Osteocyte (in vitro differentiated cells): ENCODE results near the gene PEX19. TPM values are rescaled to one million over a fixed set of nuclear protein-coding genes. Genes with fewer than 3 reads are reported as not detected.

ENCODE experiments used
- DNase-seq: peaks from one replicate; pipeline ENCODE4 v3.0.0; 2021; ENCODE audit warnings: mixed read lengths; ENCODE audit not compliant: unreplicated experiment; ENCODE audit errors: extremely low spot score
- H3K27ac Mint-ChIP-seq: one replicate; pipeline ENCODE4 v1.8.0; 2021; ENCODE audit warnings: mild to moderate bottlenecking, mixed read lengths; ENCODE audit not compliant: unreplicated experiment
- H3K27me3 Mint-ChIP-seq: one replicate; pipeline ENCODE4 v1.8.0; 2021; ENCODE audit warnings: mixed read lengths; ENCODE audit not compliant: unreplicated experiment
- H3K36me3 Mint-ChIP-seq: one replicate; pipeline ENCODE4 v1.8.0; 2021; ENCODE audit warnings: mixed read lengths; ENCODE audit not compliant: unreplicated experiment
- H3K4me1 Mint-ChIP-seq: one replicate; pipeline ENCODE4 v1.8.0; 2021; ENCODE audit warnings: mixed read lengths; ENCODE audit not compliant: unreplicated experiment
- H3K4me3 Mint-ChIP-seq: one replicate; pipeline ENCODE4 v1.8.0; 2021; ENCODE audit warnings: mild to moderate bottlenecking, moderate library complexity, mixed read lengths; ENCODE audit not compliant: unreplicated experiment
- H3K9me3 Mint-ChIP-seq: one replicate; pipeline ENCODE4 v1.8.0; 2021; ENCODE audit warnings: mixed read lengths; ENCODE audit not compliant: unreplicated experiment
- CTCF ChIP-seq: fragments of 200-600 bp; sonication (generic); IDR thresholded peaks from 2 replicates; pipeline ENCODE4 v1.5.0; 2021; ENCODE audit warnings: antibody characterized with exemption, mild to moderate bottlenecking, moderate library complexity
- total RNA-seq: library from RNA; stranded (reverse); gene quantifications from 2 replicates; pipeline ENCODE4 v1.2.1, GENCODE V29; 2021

Gene PEX19
- total RNA-seq, 1 donor from 2014 or later, result 60.8 TPM

- Mint-ChIP-seq H3K27me3 (no peaks in the 10 kb centered on the region), H3K4me1 (peaks cover 50% of the 10 kb centered on the region), H3K27ac (no peak overlapping the region), H3K9me3 (no peaks in the 10 kb centered on the region), H3K4me3 (no peak overlapping the region), H3K36me3 (peaks cover 2% of the 10 kb centered on the region)
- no peak for DNase-seq
- no peak for TF ChIP-seq CTCF
Measured at GRCh38 chr1:160258177-160258798, 26.6 kb downstream of the PEX19 start.

GRCh38 chr1:160257411-160258015 lies 27.4 kb downstream of the PEX19 start:
- Mint-ChIP-seq H3K4me1 (peaks cover 44% of the 10 kb centered on the region), H3K27ac (no peak overlapping the region), H3K36me3 (peaks cover 2% of the 10 kb centered on the region), H3K27me3 (no peaks in the 10 kb centered on the region), H3K4me3 (no peak overlapping the region), H3K9me3 (no peaks in the 10 kb centered on the region)
- TF ChIP-seq CTCF, result no peak
- no peak for DNase-seq

- H3K4me1 Mint-ChIP-seq, result peaks cover 45% of the 10 kb centered on the region
- DNase-seq, result no peak
- H3K4me3 Mint-ChIP-seq, result no peak overlapping the region
- no peaks in the 10 kb centered on the region for H3K9me3 Mint-ChIP-seq
- H3K36me3 Mint-ChIP-seq, result peaks cover 2% of the 10 kb centered on the region
- TF ChIP-seq CTCF, result no peak
- H3K27me3 Mint-ChIP-seq, result no peaks in the 10 kb centered on the region
- H3K27ac Mint-ChIP-seq, result no peak overlapping the region
Measured at GRCh38 chr1:160256396-160257046, 28.4 kb downstream of the PEX19 start.

- peaks cover 38% of the 10 kb centered on the region for H3K4me1 Mint-ChIP-seq
- H3K36me3 Mint-ChIP-seq, result peaks cover 5% of the 10 kb centered on the region
- no peak overlapping the region for H3K4me3 Mint-ChIP-seq
- TF ChIP-seq CTCF, result no peak
- no peaks in the 10 kb centered on the region for H3K27me3 Mint-ChIP-seq
- no peak for DNase-seq
- no peaks in the 10 kb centered on the region for H3K9me3 Mint-ChIP-seq
- no peak overlapping the region for H3K27ac Mint-ChIP-seq
Measured at GRCh38 chr1:160255781-160256300, 29.1 kb downstream of the PEX19 start.
